Mammary microvascular endothelial cell (primary cell): ENCODE results near the gene CHST13. TPM values are rescaled to one million over a fixed set of nuclear protein-coding genes. Genes with fewer than 3 reads are reported as not detected.

Source experiments
- total RNA-seq: library from RNA; depleted of rRNA; stranded (reverse); fragments of >200 nt; gene quantifications from 2 replicates; pipeline ENCODE4 v1.2.3, GENCODE V29; 2015

CHST13 gene, protein sequence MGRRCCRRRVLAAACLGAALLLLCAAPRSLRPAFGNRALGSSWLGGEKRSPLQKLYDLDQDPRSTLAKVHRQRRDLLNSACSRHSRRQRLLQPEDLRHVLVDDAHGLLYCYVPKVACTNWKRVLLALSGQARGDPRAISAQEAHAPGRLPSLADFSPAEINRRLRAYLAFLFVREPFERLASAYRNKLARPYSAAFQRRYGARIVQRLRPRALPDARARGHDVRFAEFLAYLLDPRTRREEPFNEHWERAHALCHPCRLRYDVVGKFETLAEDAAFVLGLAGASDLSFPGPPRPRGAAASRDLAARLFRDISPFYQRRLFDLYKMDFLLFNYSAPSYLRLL
- not detected in 2 replicates for total RNA-seq

GRCh38 chr3:126523745-126524428 is at the start of gene CHST13:
TSS of gene CHST13 (plus strand) at chr3:126524155. CDS start at chr3:126524333, 178 bp downstream.

GRCh38 chr3:126475413-126476114 is 48.4 kb upstream of the CHST13 start, which contains the start of gene ZXDC:
TSS of gene ZXDC (minus strand) at chr3:126475891. CDS start at chr3:126475865, 26 bp downstream.

DNA sequence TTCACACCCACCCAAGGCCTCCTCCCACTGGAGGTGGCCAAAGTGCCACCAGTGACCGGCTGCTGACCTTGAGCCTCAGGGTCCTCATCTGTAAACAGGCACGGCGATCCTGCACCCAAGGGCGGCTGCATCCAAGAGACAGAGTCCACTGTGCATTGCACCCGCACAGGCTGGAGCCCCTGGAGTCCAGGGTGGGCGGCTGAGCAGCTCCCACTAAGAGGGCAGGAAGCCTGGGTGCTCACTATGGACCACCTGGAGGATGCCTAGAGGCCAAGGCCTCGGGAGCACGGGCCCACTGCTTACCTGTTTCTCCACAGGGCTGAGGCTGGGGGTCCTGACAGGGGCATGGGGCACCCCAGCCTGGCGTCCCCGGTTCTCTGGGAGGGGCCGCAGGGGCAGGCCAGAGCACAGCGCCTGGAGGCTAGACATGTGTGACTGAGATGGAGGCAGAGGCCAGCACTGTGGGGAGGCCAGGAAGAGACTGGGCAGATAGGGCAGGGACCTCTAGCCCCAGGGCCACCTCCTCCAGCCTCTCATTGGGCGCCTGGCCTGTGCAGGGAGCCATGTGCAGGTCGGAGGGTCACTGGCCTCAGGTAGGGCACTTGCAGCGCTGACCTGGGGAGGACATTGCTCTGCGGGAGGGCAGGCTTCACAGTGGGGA is 6.5 kb upstream of the CHST13 start, which contains the start of gene UROC1:
Gene UROC1, minus strand, starts transcription at position 483 of the 661 bp plus-strand sequence. Its CDS starts 54 bp downstream, at position 429.

GRCh38 chr3:126558336-126559071 is 34.5 kb downstream of the CHST13 start, which contains the start of gene C3orf22:
TSS of gene C3orf22 (minus strand) at chr3:126558932. CDS start at chr3:126553390, 5,542 bp downstream.

Other genes with a start within 250 kb of the CHST13 start
- gene KLF15, start 166.7 kb upstream of the CHST13 start, total RNA-seq = 0.27 and 1.0 TPM in 2 replicates
- gene CFAP100, start 129.2 kb upstream of the CHST13 start, total RNA-seq = not detected in 2 replicates
- gene ZXDC, start 48.3 kb upstream of the CHST13 start, total RNA-seq = 10.0 and 11.4 TPM in 2 replicates
- not detected in 2 replicates for gene UROC1, start 6.4 kb upstream of the CHST13 start, total RNA-seq
- gene C3orf22, start 34.8 kb downstream of the CHST13 start, total RNA-seq = not detected in 2 replicates
- 5.5 and 6.2 TPM in 2 replicates for gene TXNRD3, start 131.0 kb downstream of the CHST13 start, total RNA-seq
- 7.7 and 8.2 TPM in 2 replicates for gene CHCHD6, start 180.1 kb downstream of the CHST13 start, total RNA-seq